Mesendoderm (in vitro differentiated cells): ENCODE measurements around the gene SPTAN1.
"Not testable (repeated sequence)": the region's sequence is repeated elsewhere in the genome, so short reads cannot be mapped to it uniquely, and the experiment has no call there.

ENCODE experiments used
- DNase-seq: peaks from one replicate; pipeline ENCODE4 v3.0.0; 2013
- H2AK5ac ChIP-seq: 2 replicates; pipeline ENCODE4 v1.6.1; 2013; ENCODE audit warnings: low read length, inconsistent platforms
- H2BK120ac ChIP-seq: 2 replicates; pipeline ENCODE4 v1.6.1; 2013; ENCODE audit warnings: low read depth, mild to moderate bottlenecking, low read length, moderate library complexity, mixed read lengths
- H2BK15ac ChIP-seq: replicated peaks from 2 replicates; pipeline ENCODE4 v1.6.1; 2013; ENCODE audit warnings: low read depth, mild to moderate bottlenecking, moderate library complexity
- H2BK5ac ChIP-seq: 2 replicates; pipeline ENCODE4 v1.6.1; 2013; ENCODE audit warnings: low read length, inconsistent platforms
- H3K18ac ChIP-seq: 2 replicates; pipeline ENCODE4 v1.6.1; 2013; ENCODE audit warnings: mild to moderate bottlenecking, low read length, mixed read lengths
- H3K23ac ChIP-seq: one replicate; pipeline ENCODE4 v1.6.1; 2013; ENCODE audit warnings: low read length
- H3K27ac ChIP-seq: 2 replicates; pipeline ENCODE4 v1.5.1; 2013; ENCODE audit warnings: low read depth, mild to moderate bottlenecking, inconsistent platforms, low read length, moderate library complexity
- H3K27me3 ChIP-seq: 2 replicates; pipeline ENCODE4 v1.6.1; 2013; ENCODE audit warnings: low read length, control low read depth, mild to moderate bottlenecking, inconsistent platforms; ENCODE audit not compliant: insufficient read depth, poor library complexity
- H3K36me3 ChIP-seq: 2 replicates; pipeline ENCODE4 v1.6.1; 2013; ENCODE audit warnings: low read length, inconsistent platforms; ENCODE audit not compliant: control insufficient read depth, insufficient read depth
- H3K4ac ChIP-seq: one replicate; pipeline ENCODE4 v1.6.1; 2013; ENCODE audit warnings: low read depth, mild to moderate bottlenecking, low read length, moderate library complexity
- H3K4me1 ChIP-seq: 2 replicates; pipeline ENCODE4 v1.6.1; 2013; ENCODE audit warnings: low read depth, low read length, inconsistent platforms; ENCODE audit not compliant: control insufficient read depth
- H3K4me2 ChIP-seq: 2 replicates; pipeline ENCODE4 v1.6.1; 2013; ENCODE audit warnings: low read length
- H3K4me3 ChIP-seq: 2 replicates; pipeline ENCODE4 v1.5.1; 2013; ENCODE audit warnings: mild to moderate bottlenecking, low read length
- H3K56ac ChIP-seq: one replicate; pipeline ENCODE4 v1.6.1; 2013; ENCODE audit warnings: low read length
- H3K79me1 ChIP-seq: 2 replicates; pipeline ENCODE4 v1.6.1; 2013; ENCODE audit warnings: low read length, inconsistent platforms
- H3K79me2 ChIP-seq: 2 replicates; pipeline ENCODE4 v1.6.1; 2013; ENCODE audit warnings: mild to moderate bottlenecking, low read length; ENCODE audit not compliant: control insufficient read depth, insufficient read depth
- H3K9ac ChIP-seq: 2 replicates; pipeline ENCODE4 v1.6.1; 2013; ENCODE audit warnings: low read length, inconsistent platforms
- H4K5ac ChIP-seq: one replicate; pipeline ENCODE4 v1.6.1; 2013; ENCODE audit warnings: low read length
- H4K8ac ChIP-seq: one replicate; pipeline ENCODE4 v1.6.1; 2013; ENCODE audit warnings: low read depth, mild to moderate bottlenecking, control low read depth, low read length, moderate library complexity
- WGBS: extraction: QIAGEN DNeasy Blood & Tissue Kit; methylation state at CpG from one replicate; pipeline ENCODE4 v1.1.7; 2013; ENCODE audit warnings: low lambda C conversion rate, missing lambda C conversion rate; ENCODE audit not compliant: insufficient coverage; ENCODE audit errors: extremely low coverage; 5-methylcytosine and 5-hydroxymethylcytosine counted together

SPTAN1 gene

DNA sequence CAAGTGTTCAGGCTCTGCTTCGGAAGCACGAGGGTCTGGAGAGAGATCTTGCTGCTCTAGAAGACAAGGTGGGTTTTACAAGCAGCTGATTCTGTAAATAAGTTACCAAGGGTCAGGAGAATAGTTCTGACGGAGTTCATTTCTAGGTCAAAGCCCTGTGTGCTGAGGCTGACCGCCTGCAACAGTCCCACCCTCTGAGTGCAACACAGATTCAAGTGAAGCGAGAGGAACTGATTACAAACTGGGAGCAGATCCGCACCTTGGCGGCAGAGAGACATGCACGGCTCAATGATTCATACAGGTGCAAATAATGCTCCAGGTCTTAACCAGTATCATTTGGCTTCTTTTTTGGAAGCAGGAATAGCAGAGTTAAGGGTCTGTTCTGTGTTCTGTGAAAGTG, 24.8 kb downstream of the SPTAN1 start:
- no peaks in the 10 kb centered on the region for H3K27me3 ChIP-seq
- no peak overlapping the region for H3K4ac ChIP-seq
- H3K27ac ChIP-seq, result no peak overlapping the region
- no peak overlapping the region for H3K4me3 ChIP-seq
- DNase-seq, result no peak
- H3K4me1 ChIP-seq, result no peaks in the 10 kb centered on the region
- H2BK120ac ChIP-seq, result no peak overlapping the region
- H3K23ac ChIP-seq, result no peak overlapping the region
- H4K8ac ChIP-seq, result no peak overlapping the region
- no peak overlapping the region for H3K18ac ChIP-seq
- H3K36me3 ChIP-seq, result peaks cover 38% of the 10 kb centered on the region
- no CpG with 5 or more reads among the region's 8 CpGs for WGBS
- H3K56ac ChIP-seq, result no peak overlapping the region
- no peak overlapping the region for H3K9ac ChIP-seq
- H3K79me1 ChIP-seq, result peaks cover 4% of the 10 kb centered on the region
- no peak overlapping the region for H2BK15ac ChIP-seq
- H2BK5ac ChIP-seq, result no peak overlapping the region
- H2AK5ac ChIP-seq, result no peak overlapping the region
- peaks cover 2% of the 10 kb centered on the region for H3K79me2 ChIP-seq
- no peak overlapping the region for H4K5ac ChIP-seq
- H3K4me2 ChIP-seq, result no peak overlapping the region

DNA sequence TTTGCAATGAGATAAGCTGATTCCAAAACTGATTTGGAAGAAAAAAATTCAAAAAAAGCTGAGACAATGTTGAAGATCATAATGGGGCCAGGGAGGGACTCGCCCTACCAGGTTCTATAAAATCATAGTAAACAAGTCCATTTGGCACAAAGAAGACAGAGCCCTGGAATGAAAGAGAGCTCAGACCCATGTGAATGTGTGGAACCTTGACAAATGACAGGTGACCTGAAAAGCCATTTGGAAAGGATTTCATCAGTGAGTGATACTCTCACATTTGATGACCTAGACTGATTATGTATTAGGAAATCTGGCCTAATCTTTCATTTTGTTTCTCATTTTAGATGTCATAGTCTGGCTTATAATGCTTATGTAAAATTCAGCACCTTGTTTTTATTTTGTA, 26.8 kb downstream of the SPTAN1 start:
- H3K27me3 ChIP-seq, result no peaks in the 10 kb centered on the region
- no peak overlapping the region for H3K27ac ChIP-seq
- no peak overlapping the region for H4K8ac ChIP-seq
- H2BK5ac ChIP-seq, result no peak overlapping the region
- H3K4me3 ChIP-seq, result no peak overlapping the region
- H3K23ac ChIP-seq, result no peak overlapping the region
- no peaks in the 10 kb centered on the region for H3K4me1 ChIP-seq
- H2BK120ac ChIP-seq, result no peak overlapping the region
- WGBS, result no CpG with 5 or more reads among the region's 1 CpG
- H3K4me2 ChIP-seq, result no peak overlapping the region
- peaks cover 50% of the 10 kb centered on the region for H3K36me3 ChIP-seq
- H3K79me2 ChIP-seq, result no peaks in the 10 kb centered on the region
- H3K4ac ChIP-seq, result no peak overlapping the region
- no peak overlapping the region for H3K56ac ChIP-seq
- H4K5ac ChIP-seq, result no peak overlapping the region
- H3K79me1 ChIP-seq, result no peaks in the 10 kb centered on the region
- no peak overlapping the region for H2BK15ac ChIP-seq
- no peak overlapping the region for H3K18ac ChIP-seq
- H3K9ac ChIP-seq, result no peak overlapping the region
- no peak for DNase-seq
- H2AK5ac ChIP-seq, result no peak overlapping the region

GRCh38 chr9:128580731-128581130, 28.3 kb downstream of the SPTAN1 start:
- Histone ChIP-seq H3K4ac (no peak overlapping the region), H3K18ac (no peak overlapping the region), H3K4me1 (no peaks in the 10 kb centered on the region), H3K9ac (no peak overlapping the region), H2BK5ac (no peak overlapping the region), H3K36me3 (peaks cover 51% of the 10 kb centered on the region), H4K8ac (no peak overlapping the region), H3K4me2 (no peak overlapping the region), H3K27ac (no peak overlapping the region), H3K4me3 (no peak overlapping the region), H3K27me3 (no peaks in the 10 kb centered on the region), H4K5ac (no peak overlapping the region), H2AK5ac (no peak overlapping the region), H3K56ac (no peak overlapping the region), H2BK15ac (no peak overlapping the region), H3K23ac (no peak overlapping the region), H2BK120ac (no peak overlapping the region), H3K79me1 (no peaks in the 10 kb centered on the region), H3K79me2 (no peaks in the 10 kb centered on the region)
- no peak for DNase-seq
- no CpG with 5 or more reads among the region's 10 CpGs for WGBS

DNA sequence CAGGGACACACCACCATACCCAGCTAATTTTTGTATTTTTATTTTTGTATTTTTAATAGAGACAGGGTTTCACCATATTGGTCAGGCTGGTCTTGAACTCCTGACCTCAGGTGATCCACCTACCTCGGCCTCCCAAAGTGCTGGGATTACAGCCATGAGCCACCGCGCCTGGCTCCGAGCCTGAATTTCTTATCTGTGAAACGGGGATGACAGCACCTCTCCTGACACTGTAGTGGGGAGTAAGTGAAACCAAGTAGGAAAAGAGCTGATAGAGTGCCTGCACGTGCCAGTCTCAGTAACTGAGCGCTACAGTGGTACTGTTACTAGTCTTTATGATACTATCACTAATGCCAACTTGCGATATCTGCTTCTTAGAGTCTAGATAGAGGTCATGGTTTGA, 32.8 kb downstream of the SPTAN1 start:
- no CpG with 5 or more reads among the region's 8 CpGs for WGBS
- H3K36me3 ChIP-seq, result peaks cover 43% of the 10 kb centered on the region

DNA sequence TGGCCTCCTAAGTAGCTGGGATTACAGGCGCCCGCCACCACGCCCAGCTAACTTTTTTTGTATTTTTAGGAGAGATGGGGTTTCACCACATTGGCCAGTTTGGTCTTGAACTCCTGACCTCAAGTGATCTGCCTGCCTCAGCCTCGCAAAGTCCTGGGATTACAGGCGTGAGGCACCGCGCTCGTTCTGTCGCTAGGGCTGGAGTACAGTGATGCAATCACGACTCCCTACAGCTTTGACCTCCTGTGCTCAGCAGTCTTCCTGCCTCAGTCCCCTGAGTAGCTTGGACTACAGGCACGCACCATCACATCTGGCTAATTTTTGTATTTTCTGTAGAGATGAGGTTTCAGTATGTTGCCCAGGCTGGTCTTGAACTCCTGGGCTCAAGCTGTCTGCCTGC, 34.5 kb downstream of the SPTAN1 start:
- peaks cover 48% of the 10 kb centered on the region for H3K36me3 ChIP-seq

More for the DNA sequence above, 32.8 kb downstream of the SPTAN1 start:
- H2BK15ac ChIP-seq, H2BK5ac ChIP-seq, H3K4me3 ChIP-seq, H3K4ac ChIP-seq, H3K56ac ChIP-seq, H3K9ac ChIP-seq, H3K18ac ChIP-seq, H2BK120ac ChIP-seq, H3K27me3 ChIP-seq, H3K4me1 ChIP-seq, H2AK5ac ChIP-seq, H3K27ac ChIP-seq, H3K79me1 ChIP-seq, H4K8ac ChIP-seq, H4K5ac ChIP-seq, H3K4me2 ChIP-seq, H3K23ac ChIP-seq, DNase-seq, H3K79me2 ChIP-seq: not testable (repeated sequence)

GRCh38 chr9:128587453-128587852, 35.1 kb downstream of the SPTAN1 start:
- Histone ChIP-seq H3K27ac (no peak overlapping the region), H4K5ac (no peak overlapping the region), H3K18ac (no peak overlapping the region), H4K8ac (no peak overlapping the region), H3K9ac (no peak overlapping the region), H3K36me3 (peaks cover 45% of the 10 kb centered on the region), H2BK15ac (no peak overlapping the region), H2AK5ac (no peak overlapping the region), H3K27me3 (no peaks in the 10 kb centered on the region), H3K4ac (no peak overlapping the region), H2BK5ac (no peak overlapping the region), H3K23ac (no peak overlapping the region), H3K79me1 (no peaks in the 10 kb centered on the region), H2BK120ac (no peak overlapping the region), H3K56ac (no peak overlapping the region), H3K4me3 (no peak overlapping the region), H3K4me1 (no peaks in the 10 kb centered on the region), H3K4me2 (no peak overlapping the region), H3K79me2 (no peaks in the 10 kb centered on the region)
- no peak for DNase-seq
- WGBS, result no CpG with 5 or more reads among the region's 6 CpGs

More for the DNA sequence above, 34.5 kb downstream of the SPTAN1 start:
- WGBS, result no CpG with 5 or more reads among the region's 11 CpGs
- H3K23ac ChIP-seq, H2BK15ac ChIP-seq, H4K8ac ChIP-seq, H3K4me2 ChIP-seq, H3K79me1 ChIP-seq, H3K79me2 ChIP-seq, H3K27me3 ChIP-seq, H2BK5ac ChIP-seq, H3K4ac ChIP-seq, H3K27ac ChIP-seq, H2AK5ac ChIP-seq, DNase-seq, H3K4me1 ChIP-seq, H3K4me3 ChIP-seq, H2BK120ac ChIP-seq, H3K56ac ChIP-seq, H3K18ac ChIP-seq, H3K9ac ChIP-seq, H4K5ac ChIP-seq: not testable (repeated sequence)
